K562 (cell line): ENCODE results near the gene ZCCHC24. TPM values are rescaled to one million over a fixed set of nuclear protein-coding genes. Genes with fewer than 3 reads are reported as not detected.

Source experiments
- ARID1B ChIP-seq: fragments of 450-650 bp; IDR thresholded peaks from 2 replicates; pipeline ENCODE4 v1.6.1; 2016; ENCODE audit warnings: antibody characterized with exemption, mild to moderate bottlenecking, inconsistent platforms
- CBFA2T3 ChIP-seq: fragments of 450-650 bp; IDR thresholded peaks from 2 replicates; pipeline ENCODE4 v1.6.1; 2017
- CC2D1A ChIP-seq: fragments of 450-650 bp; IDR thresholded peaks from 2 replicates; pipeline ENCODE4 v1.6.1; 2017; ENCODE audit warnings: mild to moderate bottlenecking
- CREB1 ChIP-seq, 2 experiments: sonication (generic) in 1 of 2; formaldehyde crosslinking in 1 of 2; IDR thresholded peaks; 2 replicates each; pipeline versions ENCODE4 v1.6.1 to v1.8.0; 2012 to 2022; ENCODE audit warnings: inconsistent platforms in 1 of 2, mild to moderate bottlenecking in 1 of 2, missing genetic modification reagents in 1 of 2, moderate library complexity in 1 of 2
- DDX20 ChIP-seq: fragments of 450-650 bp; IDR thresholded peaks from 2 replicates; pipeline ENCODE4 v1.6.1; 2016; ENCODE audit warnings: missing genetic modification characterization, low read depth, mild to moderate bottlenecking, missing compliant biosample characterization, moderate library complexity
- GTF2B ChIP-seq: IDR thresholded peaks from 2 replicates; pipeline ENCODE4 v1.6.1; 2011; ENCODE audit not compliant: insufficient read length; ENCODE audit errors: extremely low read depth
- GTF3C2 ChIP-seq: IDR thresholded peaks from 3 replicates; pipeline ENCODE4 v1.6.1; 2011; ENCODE audit warnings: borderline replicate concordance, mild to moderate bottlenecking, moderate library complexity; ENCODE audit not compliant: insufficient read length; ENCODE audit errors: extremely low read depth
- HLTF ChIP-seq: fragments of 450-650 bp; IDR thresholded peaks from 2 replicates; pipeline ENCODE4 v1.6.1; 2016
- MCM3 ChIP-seq: fragments of 450-650 bp; IDR thresholded peaks from 2 replicates; pipeline ENCODE4 v1.6.1; 2016
- MEF2D ChIP-seq: conservative IDR thresholded peaks from 2 replicates; pipeline ENCODE4 v1.6.1; 2016; ENCODE audit warnings: low read depth, missing genetic modification characterization, missing compliant biosample characterization
- SIN3A ChIP-seq, 2 experiments: fragments of 150-350 bp in 1 of 2; IDR thresholded peaks; 2 replicates each; pipeline ENCODE4 v1.6.1; 2011 to 2016; ENCODE audit warnings: borderline replicate concordance in 2 of 2, low read depth in 2 of 2, low read length in 2 of 2, mild to moderate bottlenecking in 2 of 2, moderate library complexity in 2 of 2; ENCODE audit not compliant: control insufficient read depth in 1 of 2
- SPI1 ChIP-seq: IDR thresholded peaks from 2 replicates; pipeline ENCODE4 v1.6.1; 2011; ENCODE audit warnings: low read depth, low read length, control low read depth, borderline replicate concordance
- STAT5A ChIP-seq: IDR thresholded peaks from 2 replicates; pipeline ENCODE4 v1.6.1; 2012; ENCODE audit warnings: low read length, inconsistent platforms, borderline replicate concordance
- TBP ChIP-seq: optimal IDR thresholded peaks from 2 replicates; pipeline ENCODE3; 2011; ENCODE audit warnings: low read depth, low read length, improper control_type of control experiment
- TEAD4 ChIP-seq, 2 experiments: sonication (generic) in 1 of 2; formaldehyde crosslinking in 1 of 2; IDR thresholded peaks; 2 replicates each; pipeline versions ENCODE4 v1.6.1 to v1.8.0; 2012 to 2022; ENCODE audit warnings: borderline replicate concordance in 1 of 2, inconsistent platforms in 1 of 2, low read length in 1 of 2, mild to moderate bottlenecking in 1 of 2, missing genetic modification reagents in 1 of 2
- ZBTB11 ChIP-seq, 3 experiments: fragments of 200-800 bp in 1 of 3; fragments of 250-450 bp in 1 of 3; fragments of 450-650 bp in 1 of 3; sonication (Bioruptor Pico) in 1 of 3; sonication (Bioruptor generic) in 1 of 3; formaldehyde crosslinking in 1 of 3; IDR thresholded peaks; 2 replicates each; pipeline versions ENCODE4 v1.6.1 to v1.8.0; 2016 to 2022; ENCODE audit warnings: mild to moderate bottlenecking in 2 of 3, missing genetic modification characterization in 2 of 3, missing compliant biosample characterization in 1 of 3, moderate library complexity in 1 of 3
- ZBTB26 ChIP-seq: fragments of 450-650 bp; formaldehyde crosslinking; IDR thresholded peaks from 2 replicates; pipeline ENCODE4 v1.4.0; 2022; ENCODE audit warnings: missing genetic modification characterization
- ZNF830 ChIP-seq: fragments of 250-450 bp; sonication (Bioruptor Pico); IDR thresholded peaks from 2 replicates; pipeline ENCODE4 v1.5.0; 2021; ENCODE audit warnings: mild to moderate bottlenecking
- polyA plus RNA-seq, 8 experiments: library from polyadenylated mRNA; depleted of rRNA in 4 of 8; stranded (reverse) in 5 of 8; unstranded in 3 of 8; fragments of >200 nt; fragmentation: Nextera tagmentation in 2 of 8; fragmentation: Illumina TruSeq in 1 of 8; extraction: Ambion mirVana in 2 of 8; extraction: Trizol in 1 of 8; gene quantifications; 2 replicates each; pipeline versions ENCODE4 v1.2.1 to v1.2.3, GENCODE V29; 2011 to 2014; ENCODE audit warnings: inconsistent platforms in 1 of 8, missing spikeins in 1 of 8
- total RNA-seq, 7 experiments: library from RNA; depleted of rRNA in 6 of 7; stranded (reverse); fragments of >200 nt in 6 of 7; fragmentation: Illumina TruSeq in 2 of 7; extraction: Trizol in 2 of 7; gene quantifications; 2 replicates each; pipeline versions ENCODE4 v1.2.1 to v1.2.3, GENCODE V29; 2011 to 2021; ENCODE audit warnings: low replicate concordance in 1 of 7

The ZCCHC24 gene
- total and polyA plus RNA-seq, 9 of the 15 experiments (the other 6 are each of a cell fraction or from before 2014, with no cell fraction given) = 0.84 to 11.0 (median 4.6) TPM

- TF ChIP-seq GTF3C2 = no peak
- no peak for TF ChIP-seq GTF2B
- TF ChIP-seq SPI1 = no peak
- no peak for TF ChIP-seq DDX20 (tag)
- no peak for TF ChIP-seq SIN3A (IDR thresholded peaks at IDR 0.05; ENCODE audit: borderline replicate concordance in 2 of 2, control insufficient read depth in 1 of 2, low read depth in 2 of 2, low read length in 2 of 2)
- peak; percentile 59 for TF ChIP-seq TEAD4 (IDR thresholded peaks at IDR 0.05; ENCODE audit: low read length)
- no peak for TF ChIP-seq TEAD4 (CRISPR knock-in tag; IDR thresholded peaks at IDR 0.05; ENCODE audit: borderline replicate concordance)
- no peak for TF ChIP-seq ZNF830 (CRISPR knock-in tag)
- TF ChIP-seq HLTF = peak; percentile 67; the same call in 1 of the 2 replicates
- TF ChIP-seq CC2D1A = peak; percentile 59; the same call in 1 of the 2 replicates
- no peak for TF ChIP-seq ZBTB11 (CRISPR knock-in tag; IDR thresholded peaks at IDR 0.05)
- peak; percentile 45 for TF ChIP-seq TBP
- TF ChIP-seq ARID1B = peak; percentile 94
- no peak for TF ChIP-seq ZBTB26 (CRISPR knock-in tag)
- TF ChIP-seq MEF2D (tag) = no peak
- no peak for TF ChIP-seq CREB1 (IDR thresholded peaks at IDR 0.05)
- no peak for TF ChIP-seq CREB1 (CRISPR knock-in tag; IDR thresholded peaks at IDR 0.05)
- TF ChIP-seq CBFA2T3 = peak; percentile 95
- no peak for TF ChIP-seq STAT5A
- TF ChIP-seq MCM3 = no peak
Observed at GRCh38 chr10:79391231-79392019, 54.0 kb downstream of the ZCCHC24 start (continued).
